ENCODE results near the gene RHOXF2B.

GRCh38 chrX:120125444-120125843 lies 48.0 kb upstream of the RHOXF2B start:
- TF ChIP-seq, protein P1, sequence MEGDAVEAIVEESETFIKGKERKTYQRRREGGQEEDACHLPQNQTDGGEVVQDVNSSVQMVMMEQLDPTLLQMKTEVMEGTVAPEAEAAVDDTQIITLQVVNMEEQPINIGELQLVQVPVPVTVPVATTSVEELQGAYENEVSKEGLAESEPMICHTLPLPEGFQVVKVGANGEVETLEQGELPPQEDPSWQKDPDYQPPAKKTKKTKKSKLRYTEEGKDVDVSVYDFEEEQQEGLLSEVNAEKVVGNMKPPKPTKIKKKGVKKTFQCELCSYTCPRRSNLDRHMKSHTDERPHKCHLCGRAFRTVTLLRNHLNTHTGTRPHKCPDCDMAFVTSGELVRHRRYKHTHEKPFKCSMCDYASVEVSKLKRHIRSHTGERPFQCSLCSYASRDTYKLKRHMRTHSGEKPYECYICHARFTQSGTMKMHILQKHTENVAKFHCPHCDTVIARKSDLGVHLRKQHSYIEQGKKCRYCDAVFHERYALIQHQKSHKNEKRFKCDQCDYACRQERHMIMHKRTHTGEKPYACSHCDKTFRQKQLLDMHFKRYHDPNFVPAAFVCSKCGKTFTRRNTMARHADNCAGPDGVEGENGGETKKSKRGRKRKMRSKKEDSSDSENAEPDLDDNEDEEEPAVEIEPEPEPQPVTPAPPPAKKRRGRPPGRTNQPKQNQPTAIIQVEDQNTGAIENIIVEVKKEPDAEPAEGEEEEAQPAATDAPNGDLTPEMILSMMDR (conservative IDR thresholded peaks at IDR 0.05): no peak
- no peak for TF ChIP-seq EZH2 (IDR thresholded peaks at IDR 0.05; ENCODE audit: low read depth)
